GM12873 (cell line): Measurements from ENCODE around the gene DCC.

ENCODE experiments used
- CTCF ChIP-seq: IDR thresholded peaks from 2 replicates; pipeline ENCODE4 v1.5.1; 2012; ENCODE audit warnings: low read depth, mild to moderate bottlenecking, moderate library complexity, low read length, control low read depth; ENCODE audit not compliant: insufficient read depth; ENCODE audit errors: missing control alignments

DCC gene

GRCh38 chr18:52898485-52899058 is 558.6 kb downstream of the DCC start:
- no peak for TF ChIP-seq CTCF

GRCh38 chr18:52902188-52902587 is 562.2 kb downstream of the DCC start:
- no peak for TF ChIP-seq CTCF

GRCh38 chr18:52903857-52904256 is 563.9 kb downstream of the DCC start:
- TF ChIP-seq CTCF, result peak; percentile 52

GRCh38 chr18:52907543-52908308 is 567.7 kb downstream of the DCC start:
- TF ChIP-seq CTCF, result no peak

- TF ChIP-seq CTCF, result no peak
Observed at GRCh38 chr18:52914148-52914547, 574.2 kb downstream of the DCC start.

GRCh38 chr18:52920665-52921064 is 580.7 kb downstream of the DCC start:
- no peak for TF ChIP-seq CTCF

GRCh38 chr18:52933356-52933755 is 593.4 kb downstream of the DCC start:
- TF ChIP-seq CTCF, result no peak
